Keratinocyte (primary cell): ENCODE results near the gene MAD2L2. TPM values are rescaled to one million over a fixed set of nuclear protein-coding genes. Genes with fewer than 3 reads are reported as not detected.

Experiments used
- DNase-seq: peaks from one replicate; pipeline ENCODE4 v3.0.0-alpha.2; 2011; ENCODE audit warnings: low read depth, missing footprints, low spot score
- FAIRE-seq: peaks from 2 replicates; lab custom pipeline; 2011; peaks lifted over from hg19 to GRCh38; lab: Jason Lieb, UNC
- H2AFZ ChIP-seq: 2 replicates; pipeline ENCODE4 v1.6.0; 2012; ENCODE audit warnings: low read length, control low read depth, inconsistent platforms; ENCODE audit not compliant: control insufficient read depth
- H3K27ac ChIP-seq: 2 replicates; pipeline ENCODE4 v1.5.1; 2011; ENCODE audit warnings: low read length; ENCODE audit not compliant: control insufficient read depth, insufficient read depth
- H3K27me3 ChIP-seq: 3 replicates; pipeline ENCODE4 v1.6.0; 2011; ENCODE audit warnings: low read length; ENCODE audit not compliant: control insufficient read depth, insufficient read depth; ENCODE audit errors: extremely low read depth
- H3K36me3 ChIP-seq, 2 experiments: 2 replicates in 1 of 2; 3 replicates in 1 of 2; pipeline ENCODE4 v1.5.1; 2011; ENCODE audit warnings: low read length in 2 of 2, mild to moderate bottlenecking in 1 of 2; ENCODE audit not compliant: control insufficient read depth in 2 of 2, insufficient read depth in 2 of 2; ENCODE audit errors: extremely low read depth in 1 of 2
- H3K4me1 ChIP-seq: 3 replicates; pipeline ENCODE4 v1.5.1; 2011; ENCODE audit warnings: low read length; ENCODE audit not compliant: control insufficient read depth, insufficient read depth; ENCODE audit errors: extremely low read depth
- H3K4me2 ChIP-seq: 3 replicates; pipeline ENCODE4 v1.6.0; 2011; ENCODE audit warnings: low read depth, low read length; ENCODE audit not compliant: control insufficient read depth, insufficient read depth; ENCODE audit errors: extremely low read depth
- H3K4me3 ChIP-seq, 3 experiments: fragments of 200-600 bp in 1 of 3; sonication (generic) in 1 of 3; 2 replicates in 2 of 3; 3 replicates in 1 of 3; pipeline ENCODE4 v1.5.1; 2011 to 2016; ENCODE audit warnings: low read length in 3 of 3, mild to moderate bottlenecking in 3 of 3, control low read depth in 2 of 3, inconsistent platforms in 1 of 3, low read depth in 1 of 3, mixed read lengths in 1 of 3, mixed run types in 1 of 3, moderate library complexity in 1 of 3; ENCODE audit not compliant: control insufficient read depth in 2 of 3, insufficient read depth in 2 of 3; ENCODE audit errors: extremely low read depth in 1 of 3
- H3K79me2 ChIP-seq: 2 replicates; pipeline ENCODE4 v1.6.0; 2012; ENCODE audit warnings: low read length; ENCODE audit not compliant: control insufficient read depth, insufficient read depth
- H3K9ac ChIP-seq: 3 replicates; pipeline ENCODE4 v1.6.0; 2011; ENCODE audit warnings: low read length; ENCODE audit not compliant: control insufficient read depth, insufficient read depth; ENCODE audit errors: extremely low read depth
- H3K9me1 ChIP-seq: 3 replicates; pipeline ENCODE4 v1.6.0; 2011; ENCODE audit warnings: low read length; ENCODE audit not compliant: control insufficient read depth, insufficient read depth; ENCODE audit errors: extremely low read depth
- H3K9me3 ChIP-seq: 2 replicates; pipeline ENCODE4 v1.5.1; 2012; ENCODE audit warnings: low read depth, low read length; ENCODE audit not compliant: control insufficient read depth
- H4K20me1 ChIP-seq: 3 replicates; pipeline ENCODE4 v1.6.0; 2011; ENCODE audit warnings: low read length; ENCODE audit not compliant: control insufficient read depth, insufficient read depth; ENCODE audit errors: extremely low read depth
- CTCF ChIP-seq, 3 experiments: IDR thresholded peaks in 1 of 3; conservative IDR thresholded peaks in 1 of 3; optimal IDR thresholded peaks in 1 of 3; 2 replicates in 2 of 3; 3 replicates in 1 of 3; pipeline versions ENCODE3 to v1.5.1; 2011; ENCODE audit warnings: low read length in 3 of 3, mild to moderate bottlenecking in 3 of 3, moderate library complexity in 2 of 3, control low read depth in 1 of 3, inconsistent platforms in 1 of 3; ENCODE audit not compliant: insufficient read depth in 2 of 3; ENCODE audit errors: extremely low read depth in 1 of 3
- EZH2 ChIP-seq: IDR thresholded peaks from one replicate; pipeline ENCODE4 v1.6.1; 2012; ENCODE audit warnings: inconsistent platforms, mild to moderate bottlenecking, low read length, moderate library complexity
- dilution Hi-C: fragments of 300-500 bp; cut with MboI; formaldehyde crosslinking; loops from one replicate; pipeline ENCODE4 v1.7.0; 2020; ENCODE audit warnings: low sequenced_read_pairs; ENCODE audit not compliant: extremely low pct_ligation_motif_present
- polyA plus RNA-seq, 5 experiments: library from polyadenylated mRNA; depleted of rRNA in 3 of 5; stranded (reverse) in 3 of 5; stranded (forward) in 1 of 5; unstranded in 1 of 5; fragments of >200 nt; gene quantifications; 1 replicate in 1 of 5; 2 replicates in 3 of 5; 3 replicates in 1 of 5; pipeline versions ENCODE4 v1.2.1 to v1.2.3, GENCODE V29; 2011 to 2012; ENCODE audit warnings: missing spikeins in 2 of 5, low read depth in 1 of 5, low replicate concordance in 1 of 5

MAD2L2 gene
- polyA plus RNA-seq, 1 donor (not counting 4 experiments of a cell fraction or from before 2014, with no cell fraction given), result 24.8 TPM

GRCh38 chr1:11659748-11660147 is 21.2 kb downstream of the MAD2L2 start:
- no peak overlapping the region for H2AFZ ChIP-seq
- peaks cover 5% of the 10 kb centered on the region for H3K79me2 ChIP-seq
- no peak for DNase-seq
- H4K20me1 ChIP-seq, result no peaks in the 10 kb centered on the region
- peaks cover 7% of the 10 kb centered on the region for H3K4me1 ChIP-seq
- H3K9ac ChIP-seq, result no peak overlapping the region
- no peak for TF ChIP-seq EZH2
- TF ChIP-seq CTCF (optimal IDR thresholded peaks at IDR 0.05 in 1 of 3, IDR thresholded peaks at IDR 0.05 in 1 of 3, conservative IDR thresholded peaks at IDR 0.05 in 1 of 3; ENCODE audit: extremely low read depth in 1 of 3, insufficient read depth in 2 of 3, low read length in 3 of 3), result no peak
- no peak overlapping the region for H3K4me3 ChIP-seq
- dilution Hi-C loops, result no loop called here
- no peaks in the 10 kb centered on the region for H3K9me1 ChIP-seq
- no peak for FAIRE-seq
- no peak overlapping the region for H3K4me2 ChIP-seq
- no peaks in the 10 kb centered on the region for H3K27me3 ChIP-seq
- H3K9me3 ChIP-seq, result no peaks in the 10 kb centered on the region
- no peak overlapping the region for H3K27ac ChIP-seq
- H3K36me3 ChIP-seq, result peaks cover 3 to 20% of the 10 kb centered on the region in 2 experiments

DNA sequence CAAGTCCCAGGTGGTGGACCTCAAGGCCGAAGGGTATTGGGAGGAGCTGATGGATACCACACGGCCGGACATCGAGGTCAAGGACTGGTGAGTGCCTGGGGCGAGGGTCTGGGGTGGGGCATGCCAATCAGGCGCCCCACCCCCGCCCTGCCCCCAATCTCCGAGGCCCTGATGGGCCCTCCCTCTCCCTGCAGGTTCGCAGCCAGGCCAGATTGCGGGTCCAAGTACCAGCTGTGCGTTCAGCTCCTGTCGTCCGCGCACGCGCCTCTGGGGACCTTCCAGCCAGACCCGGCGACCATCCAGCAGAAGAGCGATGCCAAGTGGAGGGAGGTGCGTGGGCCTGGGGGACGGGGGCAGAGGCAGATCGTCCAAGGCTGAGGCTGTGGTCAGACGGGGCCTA is 22.4 kb downstream of the MAD2L2 start:
- Histone ChIP-seq H3K36me3 (peaks cover 3 to 20% of the 10 kb centered on the region in 2 experiments), H3K9me1 (no peaks in the 10 kb centered on the region), H3K27me3 (no peaks in the 10 kb centered on the region), H3K9me3 (no peaks in the 10 kb centered on the region), H3K9ac (no peak overlapping the region), H3K27ac (no peak overlapping the region), H4K20me1 (no peaks in the 10 kb centered on the region), H3K4me1 (peaks cover 12% of the 10 kb centered on the region), H2AFZ (no peak overlapping the region), H3K4me3 (no peak overlapping the region), H3K4me2 (no peak overlapping the region), H3K79me2 (peaks cover 5% of the 10 kb centered on the region)
- DNase-seq (no peak), FAIRE-seq (no peak)
- dilution Hi-C loops, result no loop called here
- TF ChIP-seq EZH2, result no peak
- no peak for TF ChIP-seq CTCF (optimal IDR thresholded peaks at IDR 0.05 in 1 of 3, IDR thresholded peaks at IDR 0.05 in 1 of 3, conservative IDR thresholded peaks at IDR 0.05 in 1 of 3; ENCODE audit: extremely low read depth in 1 of 3, insufficient read depth in 2 of 3, low read length in 3 of 3)
